HG02798 (cell line): ENCODE measurements around the gene TMCC3.

Source experiments
- ATAC-seq: cut with Tn5 transposase; IDR thresholded peaks from one replicate; pipeline ENCODE4 v1.9.1; 2021; ENCODE audit warnings: mild to moderate bottlenecking; ENCODE audit not compliant: unreplicated experiment, poor library complexity

The TMCC3 gene

DNA sequence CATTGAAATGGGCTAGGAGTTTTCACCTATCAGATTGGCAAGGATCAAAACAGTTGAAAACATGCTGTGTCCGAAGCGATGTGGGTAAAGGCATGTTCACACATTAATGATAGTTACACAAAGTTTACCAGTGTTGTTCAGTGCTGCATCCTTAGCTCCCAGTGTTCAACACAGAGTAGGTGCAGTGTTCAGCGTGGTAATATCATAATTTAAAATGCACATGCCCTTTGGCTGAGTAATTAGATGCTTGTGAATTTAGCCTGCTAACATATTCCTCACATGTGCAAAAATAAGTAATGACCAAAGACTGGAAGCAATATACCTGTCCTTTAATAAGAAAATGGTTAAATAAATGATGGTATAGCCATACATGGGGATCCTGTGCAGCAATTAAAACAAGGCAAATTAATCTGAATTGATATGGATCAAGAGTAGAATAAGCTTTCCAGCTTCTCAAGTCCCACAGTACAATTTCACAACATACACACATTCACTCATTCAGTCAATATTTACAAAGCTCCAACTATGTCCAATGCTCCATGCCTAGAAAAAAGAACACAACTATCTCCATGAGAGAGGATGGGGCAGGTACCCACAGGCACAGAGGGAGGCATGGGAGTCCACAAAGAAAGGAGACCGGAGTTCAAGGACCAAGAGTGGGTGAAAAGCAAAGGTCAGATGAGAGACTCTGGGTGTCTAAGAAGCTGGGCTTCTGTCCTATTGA is 12.8 kb downstream of the TMCC3 start:
- no peak for ATAC-seq

DNA sequence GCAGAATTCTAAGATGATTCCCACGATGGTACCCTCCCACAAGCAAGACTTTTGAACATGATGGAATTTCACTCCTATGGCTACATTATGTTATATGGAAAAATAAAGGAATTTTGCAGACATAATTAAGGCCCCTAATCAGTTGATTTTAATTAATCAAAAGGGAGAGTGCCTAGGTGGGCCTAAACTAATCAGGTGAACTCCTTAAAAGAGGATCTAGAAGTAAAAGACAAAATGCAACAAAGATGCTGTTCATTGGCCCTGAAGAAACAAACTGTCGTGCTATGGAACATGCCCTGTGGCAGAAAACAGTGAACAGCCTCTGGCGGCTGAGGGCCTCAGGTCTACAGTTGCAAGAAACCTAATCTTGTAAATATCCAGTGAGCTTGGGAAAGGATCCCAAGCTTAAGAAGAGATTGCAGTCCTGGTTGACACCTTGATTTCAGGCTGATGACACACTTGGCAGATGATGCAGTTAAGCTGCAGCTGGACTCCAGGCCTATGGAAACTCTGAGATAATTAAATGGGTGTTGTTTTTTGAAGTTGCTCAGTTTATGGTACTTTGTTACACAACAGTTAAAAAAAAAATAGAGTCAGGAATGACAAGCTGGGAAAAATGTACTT is 13.8 kb downstream of the TMCC3 start:
- no peak for ATAC-seq

DNA sequence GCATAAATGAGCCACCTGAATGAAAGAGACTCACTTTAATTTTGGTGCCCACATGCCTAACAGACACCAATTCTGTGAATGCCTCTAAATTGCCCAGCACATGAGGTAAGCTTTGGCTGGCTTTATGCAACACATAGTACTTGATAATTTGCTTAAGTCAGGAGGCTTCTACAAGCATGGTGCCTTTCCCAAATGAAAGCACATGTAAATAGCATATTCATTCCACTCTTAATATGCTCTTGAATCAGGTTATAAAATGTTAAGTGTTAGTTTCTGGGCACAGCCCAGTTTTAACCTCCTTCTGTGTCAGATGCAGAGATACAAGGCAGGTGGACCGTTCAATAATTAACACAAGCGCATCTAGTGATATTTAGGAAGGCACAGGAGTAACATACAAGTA is 15.6 kb downstream of the TMCC3 start:
- no peak for ATAC-seq

DNA sequence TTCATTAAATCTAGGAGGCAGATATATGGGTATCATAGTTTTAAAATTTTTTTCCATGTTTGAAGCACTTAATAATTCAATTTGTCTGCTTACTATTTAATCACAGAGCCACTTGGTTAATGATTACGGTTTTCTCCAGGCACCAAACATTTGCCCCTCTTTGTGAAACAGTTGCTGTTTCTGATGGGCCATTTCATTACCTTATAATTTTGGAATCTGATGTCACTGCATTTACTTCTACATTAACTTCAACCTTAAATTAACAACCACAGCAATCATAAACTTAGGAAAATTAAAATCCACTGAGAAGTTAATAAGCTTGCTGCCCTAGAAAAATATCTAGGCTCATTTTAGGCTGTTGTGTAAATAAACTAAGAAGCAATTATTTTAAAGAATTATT is 17.0 kb downstream of the TMCC3 start:
- ATAC-seq, result no peak

DNA sequence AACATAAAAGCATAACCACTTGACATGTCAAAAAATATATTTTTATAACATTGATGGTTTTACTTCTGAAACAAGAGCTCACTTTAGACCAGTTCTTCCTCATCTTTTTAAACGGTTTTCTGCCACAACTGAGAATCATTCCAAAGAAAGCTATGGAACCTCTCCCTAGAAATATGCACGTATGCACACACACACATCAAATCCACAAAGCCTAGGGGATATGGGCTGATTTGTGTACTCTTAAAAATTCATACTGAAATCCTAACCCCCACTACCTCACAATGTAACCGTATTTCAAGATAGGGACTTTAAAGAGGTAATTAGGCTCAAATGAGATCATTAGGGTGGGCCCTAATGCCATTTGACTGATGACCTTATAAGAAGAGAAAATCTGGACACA is 19.3 kb downstream of the TMCC3 start:
- ATAC-seq, result no peak

DNA sequence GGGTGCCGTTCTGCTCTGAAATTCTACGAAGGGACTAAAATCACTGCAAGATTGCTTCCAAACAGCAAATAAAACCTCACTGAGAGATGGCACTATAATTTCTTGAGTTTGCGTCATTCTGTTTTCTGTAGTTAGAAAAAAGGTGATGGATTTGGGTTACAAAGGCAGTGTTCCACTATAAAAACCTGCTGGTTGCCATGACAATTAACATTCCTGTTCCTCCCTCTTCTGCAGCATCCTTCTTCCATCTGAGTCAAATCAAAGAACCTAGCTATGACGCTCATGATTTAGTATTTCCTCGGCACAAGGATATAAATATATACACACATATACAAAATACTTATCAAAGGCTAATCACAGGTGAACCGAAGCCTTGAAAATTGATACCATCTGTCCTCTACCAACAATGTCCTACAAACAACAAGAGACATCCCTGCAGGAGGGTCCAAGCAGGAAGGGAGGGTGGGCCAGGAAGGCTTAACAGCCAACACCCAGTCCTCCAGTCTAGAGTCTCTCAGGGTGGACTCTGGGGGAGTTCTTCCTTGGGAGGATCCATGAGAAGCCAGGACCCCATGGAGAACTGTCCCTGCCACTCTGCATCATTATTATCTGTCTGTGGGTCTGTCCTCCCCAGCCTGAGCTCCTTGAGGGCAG is 21.4 kb downstream of the TMCC3 start:
- no peak for ATAC-seq

DNA sequence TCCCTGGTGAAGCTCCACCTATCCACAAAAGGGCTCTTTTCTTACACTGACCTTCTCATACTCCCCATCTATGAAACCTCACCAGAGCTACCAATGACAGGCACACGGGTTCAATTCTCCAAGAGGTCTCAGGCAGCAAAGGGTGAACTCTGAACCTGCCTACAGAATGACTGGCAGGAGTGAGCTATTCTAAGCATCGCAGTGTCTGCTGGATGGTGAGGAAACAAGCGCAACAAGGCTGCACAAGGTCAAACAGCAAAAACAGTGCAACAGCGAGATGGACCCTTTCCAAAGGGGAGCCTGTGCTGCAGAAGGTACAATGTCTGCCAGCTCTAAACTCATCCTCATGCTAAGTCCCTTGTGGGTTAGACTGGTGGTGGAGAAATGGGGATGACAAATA is 22.0 kb downstream of the TMCC3 start:
- no peak for ATAC-seq

DNA sequence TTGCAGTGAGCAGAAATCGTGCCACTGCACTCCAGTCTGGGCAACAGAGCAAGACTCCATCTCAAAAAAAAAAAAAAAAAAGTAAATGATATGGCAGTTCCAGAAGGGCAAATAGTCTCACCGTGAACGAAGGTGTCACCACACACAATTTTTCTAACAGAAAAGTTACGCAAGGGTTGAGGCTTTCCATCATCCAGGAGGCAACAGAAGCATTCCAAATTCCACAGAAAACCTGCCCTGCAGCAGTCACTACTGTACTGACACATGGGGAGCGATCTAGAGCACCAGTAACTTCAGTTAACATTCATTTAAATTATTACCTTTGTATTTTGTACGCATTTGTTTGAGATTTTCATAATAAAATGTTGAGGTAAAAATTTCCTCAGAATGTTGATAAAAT is 24.8 kb downstream of the TMCC3 start:
- ATAC-seq, result no peak

DNA sequence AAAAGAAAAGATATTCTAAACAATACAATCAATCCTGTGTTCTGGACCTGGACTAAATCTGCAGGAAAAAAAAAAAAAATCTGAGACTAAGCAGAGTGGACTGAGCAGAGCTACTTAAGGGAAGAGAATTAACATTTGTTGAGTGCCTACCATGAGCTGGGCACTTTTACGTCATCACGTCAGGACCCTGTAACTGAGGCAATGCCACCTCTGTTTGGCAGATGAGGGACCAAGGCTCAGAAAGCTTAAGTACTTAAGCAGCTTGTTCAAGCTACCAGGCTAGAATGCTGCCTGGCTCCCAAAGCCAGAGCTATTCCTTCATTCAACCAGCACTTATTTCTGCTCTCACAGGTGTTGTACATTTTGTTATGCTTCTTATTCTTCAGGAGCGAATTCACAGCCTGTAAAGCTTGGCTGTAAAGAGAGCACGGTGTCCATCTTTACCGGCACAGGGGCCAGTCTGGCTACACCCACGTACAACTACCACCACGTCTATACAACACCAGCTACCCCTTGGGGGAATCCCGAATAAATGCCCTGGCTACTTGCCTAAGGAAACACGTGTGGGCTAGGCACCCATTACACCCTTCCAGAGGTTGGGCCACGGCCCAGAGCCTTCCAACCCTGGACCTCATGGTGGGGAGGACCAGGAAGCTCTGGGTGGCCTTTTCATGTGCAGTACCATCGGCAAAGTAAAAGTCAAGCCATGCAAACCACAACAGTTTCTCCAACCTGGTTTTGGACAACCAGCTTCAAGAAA is 27.0 kb downstream of the TMCC3 start:
- ATAC-seq, result no peak

DNA sequence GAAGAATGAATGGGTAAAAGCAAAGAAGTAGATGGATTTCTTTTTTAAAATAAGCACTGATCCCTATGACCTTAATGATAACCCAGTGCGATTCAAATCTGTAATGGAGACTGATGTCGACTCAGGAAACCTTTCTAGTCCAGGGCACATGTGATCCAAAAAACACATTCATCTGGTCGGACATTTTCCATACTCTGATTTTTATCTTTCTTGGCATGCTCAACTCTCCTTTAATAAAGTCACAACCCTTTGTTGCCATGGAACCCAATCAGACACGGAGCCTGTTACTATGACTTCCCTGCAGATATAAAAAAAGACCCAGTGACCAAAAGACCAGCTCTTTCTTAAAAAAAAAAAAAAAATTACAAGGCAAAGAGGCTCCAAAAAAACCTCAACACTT is 27.9 kb downstream of the TMCC3 start:
- no peak for ATAC-seq

DNA sequence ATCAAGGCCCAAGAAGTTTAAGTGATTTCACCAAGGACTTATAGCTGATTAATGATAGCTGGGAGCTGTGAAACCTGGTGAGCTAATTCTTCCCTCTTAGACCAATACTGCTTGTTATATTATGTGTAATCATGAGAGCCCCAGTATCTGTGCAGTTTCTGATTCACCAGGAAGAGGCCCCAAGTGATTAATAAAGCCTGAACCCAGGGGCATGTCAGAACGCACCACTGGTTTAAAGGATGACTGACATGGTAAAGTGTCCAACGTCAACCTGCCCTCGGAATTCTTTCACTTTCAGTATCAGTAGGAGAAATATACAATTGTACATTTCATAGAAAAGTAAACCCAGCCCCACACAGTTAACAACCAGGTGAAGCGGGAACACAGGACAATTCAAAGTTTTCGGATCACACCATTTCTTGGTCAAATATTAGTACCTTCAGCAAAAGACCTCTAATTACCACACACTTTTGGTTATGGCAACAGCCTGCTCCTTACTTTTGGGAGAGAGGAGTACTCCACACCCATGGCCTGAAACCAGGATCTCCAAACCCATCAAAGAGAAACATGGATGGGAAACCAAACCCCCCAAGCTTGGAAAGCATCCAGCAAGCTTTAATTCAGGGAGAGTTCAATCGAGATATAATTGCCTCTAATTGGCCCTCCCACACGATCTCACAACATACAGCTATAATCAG is 28.5 kb downstream of the TMCC3 start:
- ATAC-seq, result peak; percentile 94

DNA sequence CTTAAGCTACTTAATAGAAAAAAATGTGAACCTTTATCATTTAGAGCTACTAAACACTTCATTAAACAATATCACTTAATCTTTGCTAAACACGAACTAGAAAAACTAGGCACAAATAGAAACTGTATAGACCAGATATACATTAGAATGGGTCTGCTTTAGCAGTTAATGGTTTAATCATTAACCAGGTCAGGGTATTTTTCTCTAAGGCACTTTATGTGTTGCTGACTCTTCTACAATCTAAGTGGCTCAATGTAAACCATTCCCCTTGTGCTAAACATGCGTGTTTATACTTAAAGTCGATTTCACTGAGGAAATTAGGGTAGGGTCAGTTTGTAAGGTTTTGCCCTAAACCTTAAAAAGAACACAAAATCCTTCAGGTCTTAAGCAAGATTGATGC is 29.7 kb downstream of the TMCC3 start:
- ATAC-seq, result no peak

DNA sequence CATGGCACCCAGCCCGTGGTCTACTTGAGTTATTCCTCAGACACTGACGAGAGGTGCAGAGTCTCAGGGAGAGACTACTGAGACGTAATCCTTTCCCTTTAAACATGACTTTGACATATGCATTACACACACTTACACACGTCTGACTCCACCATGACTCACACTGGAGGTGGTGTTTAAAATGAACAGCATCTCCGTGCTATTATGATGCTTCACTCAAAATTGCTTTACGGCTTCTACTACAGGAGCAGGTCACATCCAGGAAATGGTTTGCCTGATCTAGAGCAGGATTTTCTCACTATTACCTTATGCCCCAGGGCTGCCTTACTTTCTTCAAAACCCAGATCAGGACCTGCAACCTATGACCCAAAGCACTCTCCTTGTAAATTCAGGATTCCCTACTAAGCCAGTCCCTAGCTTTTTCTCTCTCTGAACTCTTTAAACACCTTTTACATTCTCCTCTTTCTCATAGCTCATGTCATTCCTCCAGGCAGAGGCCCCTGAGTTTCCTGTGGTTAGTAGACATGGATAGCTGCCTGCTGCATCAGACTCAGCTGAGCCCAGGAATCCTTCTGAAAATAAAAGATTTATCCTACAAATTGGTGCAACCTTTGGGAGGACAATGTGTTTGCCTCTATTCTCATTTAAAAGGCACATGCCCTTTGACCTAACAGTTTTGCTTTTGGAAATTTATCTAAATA is 31.2 kb downstream of the TMCC3 start:
- no peak for ATAC-seq

DNA sequence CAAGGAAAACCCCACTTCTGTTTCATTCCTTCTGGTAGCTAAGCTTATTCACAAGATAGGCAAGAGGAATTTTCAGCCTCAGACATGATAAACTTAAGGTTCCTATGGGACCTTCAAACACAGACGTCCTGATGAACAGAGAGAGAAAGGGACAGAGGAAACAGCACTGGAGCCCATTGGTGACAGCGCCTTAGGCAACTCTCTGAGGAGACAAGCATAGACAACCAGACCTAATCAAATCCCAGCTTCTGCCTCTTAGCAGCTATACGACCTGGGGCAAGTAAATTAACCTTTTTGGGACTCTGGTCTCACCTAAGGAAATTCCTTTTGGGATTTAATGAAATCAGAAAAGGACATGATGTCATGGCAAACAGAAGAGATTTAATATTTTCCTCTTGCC is 33.3 kb downstream of the TMCC3 start:
- ATAC-seq, result no peak

DNA sequence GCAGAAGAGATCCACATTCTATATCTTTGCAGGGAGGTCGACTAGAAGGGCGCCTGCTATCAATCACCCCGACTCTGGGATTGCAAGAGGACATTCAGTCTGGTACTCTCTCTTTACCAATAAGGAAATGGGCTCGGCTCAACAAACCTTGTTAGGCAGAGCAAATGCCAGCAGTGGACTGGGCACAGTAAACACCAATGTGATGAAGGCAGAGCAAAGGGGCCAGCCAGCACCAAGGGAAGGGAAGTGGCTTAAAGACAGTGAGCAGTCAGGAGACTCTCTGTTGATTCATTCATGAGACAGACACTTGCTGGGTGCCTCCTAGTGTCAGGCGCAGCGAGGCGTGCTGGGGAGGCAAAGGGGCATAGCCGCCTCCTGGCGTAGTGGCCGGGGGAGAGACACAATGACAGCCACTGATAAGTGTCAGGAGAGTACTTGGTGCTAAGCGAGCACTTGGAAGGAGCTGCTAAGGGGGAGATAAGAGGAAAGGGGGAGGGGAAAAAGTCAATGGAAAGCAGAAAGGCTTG is 34.1 kb downstream of the TMCC3 start:
- no peak for ATAC-seq

DNA sequence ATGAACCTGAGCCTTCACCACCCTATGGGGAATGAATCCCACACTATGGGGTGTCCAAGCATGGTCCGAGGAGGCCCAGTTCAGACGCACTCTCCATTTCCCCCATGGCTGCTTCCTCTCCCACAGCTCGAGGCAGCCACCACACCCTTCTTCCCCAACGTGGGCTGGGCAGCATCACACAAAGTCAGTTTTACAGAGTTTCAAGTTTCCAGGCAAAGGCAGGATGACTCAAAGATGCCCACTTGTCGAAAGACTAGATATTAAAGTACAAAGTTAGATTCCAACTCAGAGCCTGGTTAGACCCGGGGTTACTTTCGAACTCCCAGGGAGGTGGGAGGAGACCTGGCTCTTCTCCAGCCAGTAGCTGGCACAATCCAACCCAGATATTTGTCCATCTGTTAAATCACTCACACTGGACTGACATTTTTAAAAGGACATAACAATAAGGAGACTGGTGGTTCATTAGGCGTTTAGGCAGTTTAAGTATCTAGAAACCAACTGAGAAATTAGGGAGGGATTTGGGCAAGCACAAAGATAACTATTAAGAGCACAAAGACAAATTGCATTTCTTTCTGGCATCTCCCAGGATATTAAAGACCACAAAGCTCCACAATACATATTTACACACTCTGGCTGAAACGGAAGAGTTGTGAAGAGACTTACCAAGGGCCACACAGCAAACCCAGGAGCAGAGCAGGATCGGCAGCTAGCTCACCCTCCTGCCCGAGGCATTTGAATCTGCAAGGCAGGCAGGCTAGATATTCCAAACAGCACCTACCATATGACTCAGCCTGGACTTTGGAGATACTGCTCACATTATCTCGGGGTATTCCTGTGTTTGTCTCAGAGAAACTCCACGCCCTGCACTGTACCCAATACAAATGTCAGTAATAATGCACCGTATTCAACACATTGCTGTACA is 34.8 kb downstream of the TMCC3 start:
- no peak for ATAC-seq

DNA sequence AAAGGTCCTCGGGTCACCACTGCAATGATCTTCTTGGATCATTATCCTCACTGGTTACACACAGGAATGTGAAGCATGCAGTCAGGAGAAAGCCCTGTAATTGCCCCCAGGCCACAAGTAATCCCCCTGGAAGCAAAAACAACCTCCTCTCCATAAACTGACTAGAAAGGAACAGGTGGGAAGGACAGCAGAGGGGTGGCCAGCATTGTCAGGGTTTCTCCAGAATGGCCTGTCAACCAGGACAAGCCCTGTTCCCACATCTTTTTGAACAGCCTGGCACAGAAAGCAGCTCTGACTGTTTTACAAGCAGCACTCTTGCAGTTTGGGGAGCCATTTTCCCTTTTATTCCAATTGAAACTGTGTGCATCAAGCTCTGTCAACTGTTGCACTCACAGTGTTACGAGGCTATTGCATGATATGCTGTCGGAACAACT is 36.1 kb downstream of the TMCC3 start:
- ATAC-seq, result no peak

DNA sequence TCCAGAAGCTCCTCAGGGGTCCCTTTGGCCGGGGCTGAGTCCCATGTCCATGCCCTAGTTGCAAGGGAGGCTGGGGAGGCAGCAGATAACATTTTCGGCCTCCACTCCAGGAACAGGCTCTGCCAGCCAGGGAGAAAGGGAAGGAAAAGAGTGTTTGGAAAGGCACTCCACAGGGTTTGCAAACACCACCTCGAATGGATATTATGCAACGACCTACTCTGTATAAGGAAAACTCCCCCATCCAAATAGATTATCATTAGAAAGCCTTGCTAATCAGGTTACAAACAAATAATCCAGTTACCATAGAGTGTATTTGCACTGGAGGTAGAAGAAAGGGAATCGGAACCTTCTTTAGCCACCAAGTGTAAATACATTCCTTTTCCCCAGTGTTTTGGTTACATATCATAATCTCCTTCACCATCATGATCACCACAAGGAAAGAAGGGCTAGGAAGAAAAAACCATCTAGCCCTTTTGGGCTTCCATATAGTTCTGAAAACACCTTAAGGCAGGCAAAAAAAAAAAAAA is 40.4 kb downstream of the TMCC3 start:
- no peak for ATAC-seq
